HG02884 (cell line): ENCODE data around the gene PIGR.

Experiments
- ATAC-seq: cut with Tn5 transposase; IDR thresholded peaks from one replicate; pipeline ENCODE4 v1.9.1; 2021; ENCODE audit warnings: mild to moderate bottlenecking, moderate library complexity; ENCODE audit not compliant: unreplicated experiment

Gene PIGR

GRCh38 chr1:206911064-206911663 lies 35.1 kb downstream of the PIGR start:
- no peak for ATAC-seq

GRCh38 chr1:206909883-206910318 lies 36.4 kb downstream of the PIGR start:
- no peak for ATAC-seq

GRCh38 chr1:206909161-206909882 lies 36.9 kb downstream of the PIGR start:
- ATAC-seq: no peak

GRCh38 chr1:206908038-206908437 lies 38.2 kb downstream of the PIGR start:
- ATAC-seq: no peak

- ATAC-seq: no peak
Measured at GRCh38 chr1:206907304-206907991, 38.8 kb downstream of the PIGR start.

- no peak for ATAC-seq
Measured at GRCh38 chr1:206905295-206906164, 40.7 kb downstream of the PIGR start.

- ATAC-seq: no peak
Measured at GRCh38 chr1:206904423-206905142, 41.7 kb downstream of the PIGR start.

GRCh38 chr1:206903687-206904086 lies 42.6 kb downstream of the PIGR start:
- ATAC-seq: no peak

- no peak for ATAC-seq
Measured at GRCh38 chr1:206902702-206903101, 43.6 kb downstream of the PIGR start.

GRCh38 chr1:206901944-206902343 lies 44.3 kb downstream of the PIGR start:
- no peak for ATAC-seq

- no peak for ATAC-seq
Measured at GRCh38 chr1:206900149-206900548, 46.1 kb downstream of the PIGR start.

- ATAC-seq: no peak
Measured at GRCh38 chr1:206899717-206900116, 46.5 kb downstream of the PIGR start.

- ATAC-seq: no peak
Measured at GRCh38 chr1:206898915-206899431, 47.3 kb downstream of the PIGR start.

GRCh38 chr1:206898089-206898914 lies 48.0 kb downstream of the PIGR start:
- no peak for ATAC-seq

GRCh38 chr1:206897175-206897574 lies 49.1 kb downstream of the PIGR start, which contains the start of gene IL24:
TSS of gene IL24 (plus strand) at chr1:206897443. CDS start at chr1:206897833, 390 bp downstream.
- ATAC-seq: no peak

GRCh38 chr1:206896261-206896660 lies 50.0 kb downstream of the PIGR start:
- no peak for ATAC-seq

GRCh38 chr1:206895837-206896242 lies 50.4 kb downstream of the PIGR start:
- ATAC-seq: no peak

- ATAC-seq: no peak
Measured at GRCh38 chr1:206895325-206895724, 50.9 kb downstream of the PIGR start.

- ATAC-seq: no peak
Measured at GRCh38 chr1:206893380-206893779, 52.9 kb downstream of the PIGR start.
